Femur (tissue), 1 donor: ENCODE results near the gene IFNA7.
"Not testable (repeated sequence)": the region's sequence is repeated elsewhere in the genome, so short reads cannot be mapped to it uniquely, and the experiment has no call there.

Experiments used
- DNase-seq: peaks from one replicate; pipeline ENCODE4 v3.0.0-alpha.2; 2017

The IFNA7 gene

DNA sequence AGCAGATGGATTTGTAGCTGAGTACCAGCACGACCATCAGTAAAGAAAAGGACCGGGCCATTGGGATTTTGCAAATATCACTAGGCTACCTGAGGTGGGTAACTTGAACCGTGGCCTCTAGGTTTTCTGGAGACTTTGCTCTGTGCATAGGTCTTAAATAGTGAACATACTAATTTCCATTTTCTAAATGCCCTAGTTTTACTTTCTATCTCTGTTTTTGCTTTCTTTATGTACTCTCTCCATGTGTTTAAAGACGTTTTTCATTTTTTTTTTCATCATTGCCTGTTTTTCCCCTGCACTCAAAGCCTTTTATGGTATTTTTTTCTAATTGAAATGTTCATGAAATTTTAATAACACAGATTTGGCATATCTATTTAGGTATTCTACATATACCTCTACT is at the start of gene IFNA7:
Gene IFNA7 (minus strand): TSS at position 101 of the 400 bp plus-strand sequence. CDS start 40 bp downstream, at position 61.
- not testable (repeated sequence) for DNase-seq

DNA sequence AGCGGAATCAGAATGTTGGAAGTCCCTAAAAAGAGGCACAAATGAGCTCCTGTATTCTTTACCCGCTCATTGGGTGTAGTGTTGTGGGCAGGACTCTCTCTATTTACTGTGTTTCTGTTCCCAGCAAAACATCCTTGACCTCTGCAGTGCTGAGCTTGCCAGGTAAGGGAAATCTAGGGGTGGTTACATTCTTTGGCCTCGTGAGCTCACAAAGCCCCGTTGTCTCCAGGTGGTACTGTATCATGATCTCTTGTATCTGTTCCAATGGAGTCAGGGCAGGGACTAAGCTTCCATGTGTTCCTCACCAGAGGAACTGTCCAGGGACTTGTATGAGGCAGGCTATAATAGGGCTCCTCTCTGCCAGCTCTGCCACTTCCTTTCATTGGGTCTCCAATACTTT is 49.6 kb upstream of the IFNA7 start:
- no peak for DNase-seq

DNA sequence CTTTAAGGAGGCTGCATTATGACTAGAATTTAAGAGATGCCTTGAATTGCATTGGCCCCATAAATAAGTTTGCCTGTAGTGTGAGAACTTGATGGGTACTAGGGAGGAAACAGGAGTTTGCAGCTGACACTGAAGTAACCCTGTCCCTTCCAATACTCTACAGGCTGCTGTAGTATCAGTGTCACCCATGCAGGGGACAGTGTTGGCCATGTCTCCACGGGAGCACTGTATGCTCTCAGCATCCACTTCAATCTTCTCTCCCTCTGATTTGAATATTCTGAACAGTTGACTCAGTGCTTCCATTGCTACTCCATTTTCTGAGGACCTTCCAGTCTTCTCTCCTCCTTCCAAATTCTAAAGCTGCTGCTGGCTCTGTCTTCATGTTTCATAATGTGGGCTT is 49.2 kb upstream of the IFNA7 start:
- no peak for DNase-seq

DNA sequence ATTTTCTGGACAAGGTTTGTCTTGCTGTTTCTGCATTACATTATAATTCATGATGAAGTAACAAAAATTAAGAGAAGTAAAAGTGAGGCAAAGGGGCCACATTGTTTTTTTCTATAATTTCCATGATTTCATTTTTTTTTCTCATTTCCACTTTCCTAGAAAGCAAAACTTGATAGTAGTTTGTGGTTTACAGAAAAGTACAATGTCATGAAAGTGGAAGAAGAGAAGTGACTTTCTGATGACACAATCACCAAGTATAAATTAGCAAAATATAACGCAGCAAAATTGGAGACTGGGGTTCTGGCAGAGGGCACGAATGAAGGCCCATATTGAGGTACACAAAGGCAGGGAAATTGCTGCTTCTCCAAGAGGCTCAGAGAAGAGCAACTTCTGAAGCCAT is 42.8 kb upstream of the IFNA7 start:
- DNase-seq = no peak

DNA sequence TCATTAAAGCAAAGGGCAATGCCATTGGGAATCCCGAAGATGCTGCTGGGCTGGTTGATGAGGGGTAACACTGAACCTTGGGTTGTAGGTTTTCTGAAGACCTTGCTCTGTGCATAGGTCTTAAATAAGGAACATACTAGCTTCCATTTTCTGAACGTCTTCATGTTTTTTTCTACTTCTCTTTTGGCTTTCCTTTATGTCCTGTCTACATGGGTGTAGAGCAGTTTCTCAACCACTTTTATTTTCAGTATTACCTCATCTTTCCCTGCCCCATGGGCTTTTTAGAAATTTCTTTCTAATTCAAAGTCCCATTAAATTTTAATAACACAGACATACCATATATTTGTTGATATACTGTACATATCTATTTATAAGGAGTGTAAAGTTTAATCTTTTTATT is 37.9 kb upstream of the IFNA7 start, which contains the start of gene IFNA14:
Gene IFNA14 (minus strand): TSS at position 95 of the 400 bp plus-strand sequence. CDS start 70 bp downstream, at position 25.
- DNase-seq = no peak

DNA sequence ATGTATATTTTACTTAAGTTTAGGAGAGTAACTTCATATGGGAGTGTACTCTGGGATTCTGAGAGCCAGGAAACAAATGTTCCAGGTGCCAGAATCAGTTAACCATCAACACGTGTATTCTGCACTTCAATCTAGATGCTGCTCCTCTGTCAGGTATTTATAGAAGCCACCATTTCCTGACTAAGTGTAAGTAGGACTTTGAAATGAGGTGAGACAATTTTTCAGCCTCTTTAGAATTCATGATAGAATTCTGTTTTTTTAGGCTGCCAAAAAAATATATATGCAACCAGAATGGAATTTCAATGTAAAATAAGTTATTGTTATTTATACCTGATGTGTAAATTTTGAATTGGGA is 34.3 kb upstream of the IFNA7 start:
- not testable (repeated sequence) for DNase-seq

DNA sequence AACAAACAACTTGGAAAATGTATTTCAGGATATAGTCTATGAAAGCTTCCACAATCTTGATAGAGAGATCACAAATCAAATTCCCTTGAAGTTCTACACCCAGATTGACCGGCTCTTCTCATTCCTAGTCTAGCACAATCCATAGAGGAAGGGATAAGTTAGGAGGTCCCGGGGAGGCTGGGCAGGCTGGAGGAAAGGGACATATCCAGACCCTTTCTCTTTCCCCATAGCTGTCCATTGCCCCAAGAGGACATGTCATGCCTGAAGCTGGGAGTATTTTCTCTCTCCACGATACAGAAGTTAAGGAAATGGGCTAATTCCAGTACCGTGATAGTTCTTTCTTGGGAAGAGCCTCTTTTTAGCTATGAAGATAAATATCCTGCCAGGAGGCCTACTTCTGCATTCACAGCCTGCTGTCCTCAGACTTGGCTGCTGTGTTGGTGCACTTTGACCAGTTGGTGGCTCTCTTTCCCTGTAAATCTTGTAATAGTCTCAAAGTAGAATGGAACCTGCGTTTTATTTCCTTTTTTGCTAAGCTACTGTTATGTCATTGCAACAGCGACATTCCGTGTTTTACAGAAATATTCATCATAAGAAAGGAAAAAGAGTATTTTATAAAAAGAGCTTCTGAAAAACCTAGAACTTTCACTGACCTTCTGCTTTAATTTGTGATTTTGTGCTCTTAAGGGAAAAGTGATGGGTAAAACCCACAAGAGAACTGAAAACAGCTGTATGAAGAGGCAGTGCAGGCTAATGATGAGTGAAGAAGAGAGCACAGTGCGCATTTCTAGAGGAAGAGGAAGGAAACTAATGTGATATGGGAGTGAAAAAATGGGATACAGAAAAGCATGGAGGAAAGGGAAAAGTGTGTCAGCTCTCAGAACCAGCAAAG is 33.7 kb upstream of the IFNA7 start:
- peak; percentile 39 for DNase-seq

DNA sequence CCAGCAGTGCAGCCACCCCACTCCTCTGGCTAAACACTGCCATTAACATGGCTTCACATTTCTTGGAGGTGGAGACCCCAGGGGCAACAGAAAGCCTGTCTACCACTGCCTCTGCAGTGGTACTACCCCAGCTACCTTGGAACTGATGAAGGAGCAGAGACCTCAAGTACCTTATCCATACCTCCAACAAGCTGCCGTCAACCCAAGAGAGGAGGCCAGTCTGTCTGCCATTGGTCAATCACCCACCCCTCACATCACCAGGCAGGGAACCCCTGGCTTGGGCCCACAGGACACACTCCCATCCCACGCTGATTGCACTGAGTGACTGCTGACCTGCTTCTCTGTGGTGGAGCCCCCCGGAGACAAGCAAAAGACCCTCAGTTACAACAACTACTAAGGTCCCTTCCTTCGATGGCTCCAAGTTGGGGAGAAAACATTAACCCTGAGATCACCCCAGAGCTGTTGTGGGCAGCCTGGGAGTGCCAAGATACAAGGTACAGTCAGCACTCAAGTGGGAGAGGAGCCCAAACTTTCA is 32.2 kb upstream of the IFNA7 start:
- no peak for DNase-seq

DNA sequence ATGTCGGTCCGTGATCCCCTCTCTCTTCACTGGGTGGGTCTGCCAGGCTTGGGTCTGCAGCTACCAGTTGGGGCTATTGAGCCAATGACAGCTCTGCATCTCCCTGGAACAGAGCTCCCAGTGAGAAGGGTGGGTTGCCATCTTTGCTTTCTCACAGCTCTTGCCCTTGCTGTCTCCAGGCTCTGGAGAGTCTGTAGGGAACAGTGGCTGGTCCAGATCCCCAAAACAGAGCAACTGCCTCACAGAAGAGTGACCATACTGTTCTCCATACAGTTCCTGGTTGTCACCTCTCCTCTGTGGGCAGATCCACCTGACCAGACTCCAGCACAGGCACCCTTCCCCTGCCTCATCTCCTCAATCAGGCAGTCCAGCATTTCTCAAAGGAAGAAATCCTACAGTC is 31.3 kb upstream of the IFNA7 start:
- no peak for DNase-seq

DNA sequence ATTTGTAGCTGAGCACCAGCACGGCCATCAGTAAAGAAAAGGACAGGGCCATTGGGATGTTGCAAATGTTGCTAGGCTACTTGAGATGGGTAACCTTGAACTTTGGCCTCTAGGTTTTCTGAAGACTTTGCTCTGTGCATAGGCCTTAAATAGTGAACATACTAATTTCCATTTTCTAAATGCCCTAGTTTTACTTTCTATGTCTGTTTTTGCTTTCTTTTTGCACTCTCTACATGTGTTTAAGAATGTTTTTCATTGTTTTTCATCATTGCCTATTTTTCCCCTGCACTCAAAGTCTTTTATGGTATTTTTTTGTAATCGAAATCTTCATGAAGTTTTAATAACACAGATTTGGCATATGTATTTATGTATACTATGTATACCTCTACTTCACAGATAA is 26.1 kb upstream of the IFNA7 start, which contains the start of gene IFNA17:
Gene IFNA17 (minus strand): TSS at position 101 of the 400 bp plus-strand sequence. CDS start 49 bp downstream, at position 52.
- DNase-seq = no peak

DNA sequence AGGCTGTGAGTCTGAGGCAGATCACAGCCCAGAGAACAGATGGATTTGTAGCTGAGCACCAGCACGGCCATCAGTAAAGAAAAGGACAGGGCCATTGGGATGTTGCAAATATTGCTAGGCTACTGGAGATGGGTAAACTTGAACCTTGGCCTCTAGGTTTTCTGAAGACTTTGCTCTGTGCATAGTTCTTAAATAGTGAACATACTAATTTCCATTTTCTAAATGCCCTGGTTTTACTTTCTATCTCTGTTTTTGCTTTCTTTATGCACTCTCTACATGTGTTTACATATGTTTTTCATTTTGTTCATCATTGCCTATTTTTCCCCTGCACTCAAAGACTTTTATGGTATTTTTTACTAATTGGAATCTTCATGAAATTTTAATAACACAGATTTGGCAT is 15.2 kb upstream of the IFNA7 start, which contains the start of gene IFNA16:
Gene IFNA16 (minus strand): TSS at position 101 of the 400 bp plus-strand sequence. CDS start 6 bp downstream, at position 95.
- not testable (repeated sequence) for DNase-seq

DNA sequence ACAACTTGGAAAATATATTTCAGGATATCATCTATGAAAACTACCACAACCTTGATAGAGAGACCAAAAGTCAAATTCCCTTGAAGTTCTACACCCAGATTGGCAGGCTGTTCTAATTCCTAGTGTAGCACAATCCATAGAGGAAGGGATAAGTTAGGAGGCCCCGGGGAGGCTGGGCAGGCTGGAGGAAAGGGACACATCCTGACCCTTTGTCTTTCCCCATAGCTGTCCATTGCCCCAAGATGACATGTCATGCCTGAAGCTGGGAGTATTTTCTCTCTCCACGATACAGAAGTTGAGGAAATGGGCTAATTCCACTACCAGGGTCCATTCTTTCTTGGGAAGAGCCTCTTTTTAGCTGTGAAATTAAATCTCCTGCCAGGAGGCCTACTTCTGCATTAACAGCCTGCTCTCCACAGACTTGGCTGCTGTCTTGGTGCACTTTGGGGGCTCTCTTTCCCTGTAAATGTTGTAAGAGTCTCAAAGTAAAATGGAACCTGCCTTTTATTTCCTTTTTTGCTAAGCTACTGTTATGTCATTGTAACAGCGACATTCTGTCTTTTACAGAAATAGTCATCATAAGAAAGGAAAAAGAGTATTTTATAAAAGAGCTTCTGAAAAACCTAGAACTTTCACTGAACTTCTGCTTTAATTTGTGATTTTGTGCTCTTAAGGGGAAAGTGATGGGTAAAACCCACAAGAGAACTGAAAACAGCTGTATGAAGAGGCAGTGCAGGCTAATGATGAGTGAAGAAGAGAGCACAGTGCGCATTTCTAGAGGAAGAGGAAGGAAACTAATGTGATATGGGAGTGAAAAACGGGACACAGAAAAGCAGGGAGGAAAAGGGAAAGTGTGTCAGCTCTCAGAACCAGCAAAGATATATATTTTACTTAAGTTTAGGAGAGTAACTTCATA is 11.7 kb upstream of the IFNA7 start:
- not testable (repeated sequence) for DNase-seq

DNA sequence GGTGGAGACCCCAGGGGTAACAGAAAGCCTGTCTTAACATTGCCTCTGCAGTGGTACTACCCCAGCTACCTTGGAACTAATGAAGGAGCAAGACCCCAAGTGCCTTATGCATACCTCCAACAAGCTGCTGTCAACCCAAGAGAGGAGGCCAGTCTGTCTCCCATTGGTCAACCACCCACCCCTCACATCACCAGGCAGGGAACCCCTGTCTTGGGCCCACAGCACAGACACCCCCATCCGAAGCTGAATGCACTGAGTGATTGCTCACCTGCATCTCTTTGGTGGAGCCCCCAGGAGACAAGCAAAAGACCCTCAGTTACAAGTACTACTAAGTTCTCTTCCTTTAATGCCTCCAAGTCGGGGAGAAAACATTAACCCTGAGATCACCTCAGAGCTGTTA is 10.2 kb upstream of the IFNA7 start:
- DNase-seq = not testable (repeated sequence)

DNA sequence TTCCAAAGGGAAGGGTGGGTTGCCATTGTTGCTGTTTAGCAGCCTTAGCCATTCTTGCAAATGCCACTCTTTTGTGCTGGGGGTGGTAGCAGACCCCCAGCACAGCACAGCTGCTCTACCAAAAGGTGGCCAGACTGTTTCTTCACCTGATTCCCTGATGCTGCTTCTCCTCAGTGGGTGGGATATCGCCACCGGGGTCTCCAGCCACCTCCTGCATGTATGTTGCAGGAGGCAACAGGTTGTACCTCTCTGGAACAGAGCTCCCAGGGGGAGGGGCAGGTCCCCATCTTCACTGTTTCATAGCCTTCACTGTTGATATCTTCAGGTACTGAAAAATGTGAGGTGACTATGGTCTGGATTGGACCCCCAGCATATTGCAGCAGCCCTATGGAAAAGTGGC is 8.8 kb upstream of the IFNA7 start:
- not testable (repeated sequence) for DNase-seq

DNA sequence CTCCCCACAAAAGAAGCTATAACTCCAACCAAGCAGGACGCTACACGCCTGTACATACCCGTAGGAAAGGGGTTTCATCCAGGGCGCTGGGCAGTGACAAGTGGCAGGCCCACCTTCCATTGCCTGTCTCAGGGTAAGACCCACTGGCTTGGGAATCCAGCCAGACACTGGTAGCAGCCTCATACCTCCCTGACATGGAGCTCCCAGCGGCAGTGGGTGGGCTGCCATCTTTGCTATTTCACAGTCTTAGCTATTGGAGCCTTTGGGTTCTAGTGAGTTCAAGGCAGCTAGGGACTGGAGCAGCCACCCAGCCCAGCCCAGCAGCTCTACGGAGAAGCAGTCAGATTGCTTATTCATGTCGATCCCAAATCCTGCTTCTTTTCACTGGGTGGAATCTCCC is 8.3 kb upstream of the IFNA7 start:
- no peak for DNase-seq

DNA sequence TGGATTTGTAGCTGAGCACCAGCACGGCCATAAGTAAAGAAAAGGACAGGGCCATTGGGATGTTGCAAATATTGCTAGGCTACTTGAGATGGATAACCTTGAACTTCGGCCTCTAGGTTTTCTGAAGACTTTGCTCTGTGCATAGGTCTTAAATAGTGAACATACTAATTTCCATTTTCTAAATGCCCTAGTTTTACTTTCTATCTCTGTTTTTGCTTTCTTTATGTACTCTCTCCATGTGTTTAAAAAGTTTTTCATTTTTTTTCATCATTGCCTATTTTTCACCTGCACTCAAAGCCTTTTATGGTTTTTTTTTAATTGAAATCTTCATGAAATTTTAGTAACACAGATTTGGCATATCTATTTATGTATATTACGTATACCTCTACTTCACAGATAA is 5.0 kb upstream of the IFNA7 start, which contains the start of gene IFNA10:
Gene IFNA10 (minus strand): TSS at position 101 of the 400 bp plus-strand sequence. CDS start 46 bp downstream, at position 55.
- not testable (repeated sequence) for DNase-seq

DNA sequence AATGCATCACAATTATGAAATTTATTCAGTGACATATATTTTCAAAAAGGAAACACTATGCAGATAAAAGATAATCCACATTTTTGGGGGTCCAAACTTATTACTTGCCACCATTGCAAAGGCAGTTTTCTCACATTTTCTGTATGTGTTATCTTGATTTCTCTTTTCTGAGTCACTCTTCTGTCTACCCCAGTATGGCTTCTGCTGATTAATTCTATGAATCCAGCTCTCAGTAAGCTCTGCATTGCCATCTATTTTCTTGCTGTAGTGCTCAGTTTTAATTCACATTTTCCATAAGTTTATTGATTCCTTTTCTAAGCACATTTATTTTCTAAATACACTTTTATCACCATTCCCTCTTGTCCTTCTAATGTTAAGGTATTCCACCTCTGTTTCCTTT is 3.2 kb upstream of the IFNA7 start:
- no peak for DNase-seq

DNA sequence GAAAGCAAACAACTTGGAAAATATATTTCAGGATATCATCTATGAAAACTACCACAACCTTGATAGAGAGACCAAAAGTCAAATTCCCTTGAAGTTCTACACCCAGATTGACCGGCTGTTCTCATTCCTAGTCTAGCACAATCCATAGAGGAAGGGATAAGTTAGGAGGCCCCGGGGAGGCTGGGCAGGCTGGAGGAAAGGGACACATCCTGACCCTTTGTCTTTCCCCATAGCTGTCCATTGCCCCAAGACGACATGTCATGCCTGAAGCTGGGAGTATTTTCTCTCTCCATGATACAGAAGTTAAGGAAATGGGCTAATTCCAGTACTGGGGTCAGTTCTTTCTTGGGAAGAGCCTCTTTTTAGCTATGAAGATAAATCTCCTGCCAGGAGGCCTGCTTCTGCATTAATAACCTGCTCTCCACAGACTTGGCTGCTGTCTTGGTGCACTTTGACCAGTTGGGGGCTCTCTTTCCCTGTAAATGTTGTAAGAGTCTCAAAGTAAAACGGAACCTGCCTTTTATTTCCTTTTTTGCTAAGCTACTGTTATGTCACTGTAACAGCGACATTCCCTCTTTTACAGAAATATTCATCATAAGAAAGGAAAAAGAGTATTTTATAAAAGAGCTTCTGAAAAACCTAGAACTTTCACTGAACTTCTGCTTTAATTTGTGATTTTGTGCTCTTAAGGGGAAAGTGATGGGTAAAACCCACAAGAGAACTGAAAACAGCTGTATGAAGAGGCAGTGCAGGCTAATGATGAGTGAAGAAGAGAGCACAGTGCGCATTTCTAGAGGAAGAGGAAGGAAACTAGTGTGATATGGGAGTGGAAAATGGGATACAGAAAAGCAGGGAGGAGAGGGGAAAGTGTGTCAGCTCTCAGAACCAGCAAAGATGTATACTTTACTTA is 6.9 kb downstream of the IFNA7 start:
- not testable (repeated sequence) for DNase-seq

DNA sequence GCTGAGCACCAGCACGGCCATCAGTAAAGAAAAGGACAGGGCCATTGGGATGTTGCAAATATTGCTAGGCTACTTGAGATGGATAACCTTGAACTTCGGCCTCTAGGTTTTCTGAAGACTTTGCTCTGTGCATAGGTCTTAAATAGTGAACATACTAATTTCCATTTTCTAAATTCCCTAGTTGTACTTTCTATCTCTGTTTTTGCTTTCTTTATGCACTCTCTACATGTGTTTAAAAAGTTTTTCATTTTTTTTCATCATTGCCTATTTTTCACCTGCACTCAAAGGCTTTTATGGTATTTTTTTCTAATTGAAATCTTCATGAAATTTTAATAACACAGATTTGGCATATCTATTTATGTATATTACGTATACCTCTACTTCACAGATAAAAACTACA is 14.5 kb downstream of the IFNA7 start, which contains the start of gene IFNA4:
Gene IFNA4 (minus strand): TSS at position 101 of the 400 bp plus-strand sequence. CDS start 56 bp downstream, at position 45.
- not testable (repeated sequence) for DNase-seq

DNA sequence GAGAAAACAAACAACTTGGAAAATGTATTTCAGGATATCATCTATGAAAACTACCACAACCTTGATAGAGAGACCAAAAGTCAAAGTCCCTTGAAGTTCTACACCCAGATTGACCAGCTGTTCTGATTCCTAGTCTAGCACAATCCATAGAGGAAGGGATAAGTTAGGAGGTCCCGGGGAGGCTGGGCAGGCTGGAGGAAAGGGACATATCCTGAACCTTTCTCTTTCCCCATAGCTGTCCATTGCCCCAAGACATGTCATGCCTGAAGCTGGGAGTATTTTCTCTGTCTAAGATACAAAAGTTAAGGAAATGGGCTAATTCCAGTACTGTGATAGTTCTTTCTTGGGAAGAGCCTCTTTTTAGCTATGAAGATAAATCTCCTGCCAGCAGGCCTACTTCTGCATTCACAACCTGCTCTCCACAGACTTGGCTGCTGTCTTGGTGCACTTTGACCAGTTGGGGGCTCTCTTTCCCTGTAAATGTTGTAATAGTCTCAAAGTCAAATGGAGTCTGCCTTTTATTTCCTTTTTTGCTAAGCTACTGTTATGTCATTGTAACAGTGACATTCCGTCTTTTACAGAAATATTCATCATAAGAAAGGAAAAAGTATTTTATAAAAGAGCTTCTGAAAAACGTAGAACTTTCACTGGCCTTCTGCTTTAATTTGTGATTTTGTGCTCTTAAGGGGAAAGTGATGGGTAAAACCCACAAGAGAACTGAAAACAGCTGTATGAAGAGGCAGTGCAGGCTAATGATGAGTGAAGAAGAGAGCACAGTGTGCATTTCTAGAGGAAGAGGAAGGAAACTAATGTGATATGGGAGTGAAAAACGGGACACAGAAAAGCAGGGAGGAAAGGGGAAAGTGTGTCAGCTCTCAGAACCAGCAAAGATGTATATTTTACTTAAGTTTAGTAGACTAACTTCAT is 18.9 kb downstream of the IFNA7 start:
- not testable (repeated sequence) for DNase-seq
